Mesenchymal stem cell (in vitro differentiated cells and primary cell): Measurements from ENCODE around the gene SNTG2.

Experiments
- DNase-seq: peaks from one replicate; pipeline ENCODE4 v3.0.0-alpha.2; 2013
- H2AFZ ChIP-seq: one replicate; pipeline ENCODE4 v1.6.1; 2013; ENCODE audit warnings: low read depth, mild to moderate bottlenecking, control low read depth, inconsistent platforms, low read length, moderate library complexity
- H2AK5ac ChIP-seq: 2 replicates; pipeline ENCODE4 v1.6.1; 2013; ENCODE audit warnings: low read length, moderate library complexity, mild to moderate bottlenecking, inconsistent platforms; ENCODE audit not compliant: severe bottlenecking
- H2BK120ac ChIP-seq: one replicate; pipeline ENCODE4 v1.6.1; 2013; ENCODE audit warnings: low read depth, mild to moderate bottlenecking, inconsistent platforms, low read length, moderate library complexity
- H2BK12ac ChIP-seq, 2 experiments: one replicate each; pipeline ENCODE4 v1.6.1; 2013; ENCODE audit warnings: inconsistent platforms in 2 of 2, low read length in 2 of 2, mild to moderate bottlenecking in 2 of 2, moderate library complexity in 2 of 2, control low read depth in 1 of 2
- H2BK15ac ChIP-seq: one replicate; pipeline ENCODE4 v1.6.1; 2013; ENCODE audit warnings: mild to moderate bottlenecking, low read depth, inconsistent platforms; ENCODE audit not compliant: poor library complexity, severe bottlenecking
- H2BK5ac ChIP-seq: 2 replicates; pipeline ENCODE4 v1.6.1; 2013; ENCODE audit warnings: low read depth, mild to moderate bottlenecking, low read length, control low read depth, inconsistent platforms; ENCODE audit not compliant: poor library complexity, severe bottlenecking
- H3K14ac ChIP-seq, 2 experiments: one replicate each; pipeline ENCODE4 v1.6.1; 2013; ENCODE audit warnings: inconsistent platforms in 2 of 2, low read length in 2 of 2, control low read depth in 1 of 2, mild to moderate bottlenecking in 1 of 2, moderate library complexity in 1 of 2
- H3K18ac ChIP-seq, 2 experiments: one replicate each; pipeline ENCODE4 v1.6.1; 2013; ENCODE audit warnings: inconsistent platforms in 2 of 2, low read length in 2 of 2, control low read depth in 1 of 2, low read depth in 1 of 2, mild to moderate bottlenecking in 1 of 2
- H3K23ac ChIP-seq, 2 experiments: one replicate each; pipeline ENCODE4 v1.6.1; 2013; ENCODE audit warnings: inconsistent platforms in 2 of 2, low read length in 2 of 2, mild to moderate bottlenecking in 2 of 2, moderate library complexity in 2 of 2, control low read depth in 1 of 2
- H3K27ac ChIP-seq: 2 replicates; pipeline ENCODE4 v1.5.1; 2013; ENCODE audit warnings: mild to moderate bottlenecking, moderate library complexity, low read length, control low read depth, inconsistent platforms; ENCODE audit not compliant: poor library complexity, severe bottlenecking
- H3K27me3 ChIP-seq, 2 experiments: 2 replicates each; pipeline versions ENCODE4 v1.6.1 to v1.7.0; 2013; ENCODE audit warnings: low read length in 2 of 2, mild to moderate bottlenecking in 2 of 2, moderate library complexity in 2 of 2, control low read depth in 1 of 2, inconsistent platforms in 1 of 2; ENCODE audit not compliant: control insufficient read depth in 1 of 2, insufficient read depth in 1 of 2
- H3K36me3 ChIP-seq, 2 experiments: 2 replicates each; pipeline versions ENCODE4 v1.6.1 to v1.7.0; 2013; ENCODE audit warnings: low read length in 2 of 2, control low read depth in 1 of 2, inconsistent platforms in 1 of 2, low read depth in 1 of 2, mild to moderate bottlenecking in 1 of 2; ENCODE audit not compliant: insufficient read depth in 2 of 2, control insufficient read depth in 1 of 2
- H3K4ac ChIP-seq, 2 experiments: one replicate each; pipeline ENCODE4 v1.6.1; 2013; ENCODE audit warnings: inconsistent platforms in 2 of 2, low read length in 2 of 2, mild to moderate bottlenecking in 2 of 2, moderate library complexity in 2 of 2, control low read depth in 1 of 2, low read depth in 1 of 2
- H3K4me1 ChIP-seq: 2 replicates; pipeline ENCODE4 v1.6.1; 2013; ENCODE audit warnings: low read depth, low read length, control low read depth; ENCODE audit not compliant: control insufficient read depth, insufficient read depth
- H3K4me2 ChIP-seq: 2 replicates; pipeline ENCODE4 v1.6.1; 2013; ENCODE audit warnings: low read length, mild to moderate bottlenecking, inconsistent platforms; ENCODE audit not compliant: poor library complexity, severe bottlenecking
- H3K4me3 ChIP-seq, 2 experiments: 2 replicates each; pipeline versions ENCODE4 v1.5.1 to v1.7.0; 2013; ENCODE audit warnings: low read length in 2 of 2, mild to moderate bottlenecking in 2 of 2, control low read depth in 1 of 2, low read depth in 1 of 2; ENCODE audit not compliant: insufficient read depth in 1 of 2
- H3K79me1 ChIP-seq: replicated peaks from 2 replicates; pipeline ENCODE4 v1.6.1; 2013; ENCODE audit warnings: mild to moderate bottlenecking, control low read depth, low read length, inconsistent platforms; ENCODE audit not compliant: poor library complexity, severe bottlenecking
- H3K9ac ChIP-seq: 2 replicates; pipeline ENCODE4 v1.7.0; 2013; ENCODE audit warnings: mild to moderate bottlenecking, low read length, moderate library complexity
- H3K9me3 ChIP-seq: 2 replicates; pipeline ENCODE4 v1.7.0; 2013; ENCODE audit warnings: mild to moderate bottlenecking, low read length; ENCODE audit not compliant: control insufficient read depth
- H4K8ac ChIP-seq: one replicate; pipeline ENCODE4 v1.6.1; 2013; ENCODE audit warnings: inconsistent platforms, mild to moderate bottlenecking, low read length, moderate library complexity
- H4K91ac ChIP-seq: one replicate; pipeline ENCODE4 v1.6.1; 2013; ENCODE audit warnings: mild to moderate bottlenecking, low read length, inconsistent platforms
- WGBS: methylation state at CpG from one replicate; pipeline ENCODE4 v1.1.7; 2013; ENCODE audit warnings: mixed read lengths; 5-methylcytosine and 5-hydroxymethylcytosine counted together

Gene SNTG2

DNA sequence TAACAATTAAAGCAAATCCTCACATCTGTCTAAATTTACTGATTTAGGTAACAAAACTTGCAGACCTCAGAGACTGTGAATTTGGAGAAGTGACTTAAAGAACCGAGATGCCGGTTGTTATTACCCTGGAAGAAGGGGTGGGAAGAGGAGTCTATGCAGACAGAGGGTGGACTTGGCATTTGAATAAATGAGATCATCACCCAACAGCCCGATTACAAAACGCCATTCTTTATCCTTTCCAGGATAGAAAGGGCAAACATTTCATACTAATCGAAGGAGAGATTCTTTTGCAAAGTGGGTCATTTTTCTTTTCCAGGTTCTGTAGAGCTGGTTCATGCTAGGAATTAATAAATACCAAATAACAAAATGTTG is 389.5 kb downstream of the SNTG2 start:
- no peak overlapping the region for H2AK5ac ChIP-seq
- no peaks in the 10 kb centered on the region for H3K79me1 ChIP-seq
- H3K4me3 ChIP-seq, result no peak overlapping the region
- no peak for DNase-seq
- H4K91ac ChIP-seq, result no peak overlapping the region
- H2BK5ac ChIP-seq, result no peak overlapping the region
- no peaks in the 10 kb centered on the region for H3K4me1 ChIP-seq
- H3K4me2 ChIP-seq, result no peak overlapping the region
- no peak overlapping the region for H3K4ac ChIP-seq
- H2BK120ac ChIP-seq, result no peak overlapping the region
- no peak overlapping the region for H3K14ac ChIP-seq
- no peak overlapping the region for H3K27ac ChIP-seq
- no peak overlapping the region for H3K23ac ChIP-seq
- H3K9me3 ChIP-seq, result no peaks in the 10 kb centered on the region
- H3K27me3 ChIP-seq, result no peaks in the 10 kb centered on the region
- no peak overlapping the region for H2AFZ ChIP-seq
- no peaks in the 10 kb centered on the region for H3K36me3 ChIP-seq
- WGBS, result 69% methylated on average over 2 of the region's 5 CpGs
- no peak overlapping the region for H3K18ac ChIP-seq
- no peak overlapping the region for H2BK12ac ChIP-seq
- H4K8ac ChIP-seq, result no peak overlapping the region
- no peak overlapping the region for H3K9ac ChIP-seq
- no peak overlapping the region for H2BK15ac ChIP-seq

DNA sequence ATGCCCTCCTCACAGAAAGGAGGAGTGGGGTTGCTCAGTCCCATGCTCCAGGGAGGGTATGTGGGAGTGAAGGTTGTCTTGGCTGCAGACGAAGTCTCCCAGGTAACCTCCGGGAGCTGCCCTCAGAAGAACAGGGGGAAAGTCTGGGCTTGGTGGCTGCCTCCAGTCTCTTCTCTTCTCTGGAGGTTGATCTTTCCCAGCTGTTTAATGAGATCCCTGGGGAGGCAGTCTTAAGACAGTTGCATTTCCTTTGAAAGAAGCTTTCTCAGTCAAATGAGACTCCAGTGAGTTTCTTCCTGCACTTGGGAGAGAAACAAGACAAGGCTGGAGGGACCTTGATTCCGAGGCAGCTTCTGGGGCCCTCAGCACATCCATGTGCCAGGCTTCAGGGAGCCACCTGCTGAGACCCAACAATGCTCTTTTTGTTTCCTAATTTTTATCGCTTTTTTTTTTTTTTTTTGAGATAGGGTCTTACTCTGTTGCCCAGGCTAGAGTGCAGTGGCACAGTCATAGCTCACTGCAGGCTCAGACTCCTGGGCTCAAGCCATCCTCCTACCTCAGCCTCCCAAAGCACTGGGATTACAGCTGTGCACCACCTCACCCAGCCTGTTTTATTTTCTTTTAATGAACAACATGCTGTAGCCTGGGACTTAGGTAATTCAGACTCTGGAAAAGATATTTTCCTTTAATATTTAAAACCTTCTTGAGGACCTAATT is 390.9 kb downstream of the SNTG2 start:
- Histone ChIP-seq H2AFZ (no peak overlapping the region), H4K91ac (no peak overlapping the region), H3K18ac (no peak overlapping the region), H3K36me3 (no peaks in the 10 kb centered on the region), H4K8ac (no peak overlapping the region), H2BK5ac (no peak overlapping the region), H2BK15ac (no peak overlapping the region), H3K27me3 (no peaks in the 10 kb centered on the region), H3K9me3 (no peaks in the 10 kb centered on the region), H3K27ac (no peak overlapping the region), H3K9ac (no peak overlapping the region), H3K4ac (no peak overlapping the region), H3K4me1 (no peaks in the 10 kb centered on the region), H3K23ac (no peak overlapping the region), H3K79me1 (no peaks in the 10 kb centered on the region), H3K14ac (no peak overlapping the region), H2AK5ac (no peak overlapping the region), H2BK12ac (no peak overlapping the region), H3K4me3 (no peak overlapping the region), H3K4me2 (no peak overlapping the region), H2BK120ac (no peak overlapping the region)
- 70% methylated on average over 4 of the region's 4 CpGs for WGBS
- DNase-seq, result no peak

DNA sequence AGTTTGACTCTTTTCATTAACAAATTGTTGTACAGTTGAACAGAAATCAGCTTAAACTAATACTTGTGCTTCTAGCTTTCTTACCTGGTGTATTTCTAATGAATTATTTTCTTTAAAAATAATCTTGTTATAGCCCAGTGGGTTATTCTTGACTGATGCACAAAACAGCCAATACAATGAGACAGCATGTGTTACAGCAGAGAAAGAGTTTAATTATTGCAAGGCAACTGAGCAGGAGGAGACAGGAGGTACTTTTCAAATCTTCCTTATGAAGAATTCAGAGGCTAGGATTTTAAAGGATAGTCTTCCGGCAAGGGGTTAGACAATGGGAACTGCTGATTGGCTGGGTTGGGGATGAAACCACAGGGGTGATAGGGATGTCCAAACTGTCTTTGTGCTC is 398.1 kb downstream of the SNTG2 start:
- no peaks in the 10 kb centered on the region for H3K79me1 ChIP-seq
- no peaks in the 10 kb centered on the region for H3K4me1 ChIP-seq
- peaks cover 28% of the 10 kb centered on the region for H3K9me3 ChIP-seq
- H3K4ac ChIP-seq, result no peak overlapping the region
- H3K4me3 ChIP-seq, result no peak overlapping the region
- H2BK5ac ChIP-seq, result no peak overlapping the region
- H3K18ac ChIP-seq, result no peak overlapping the region
- no peaks in the 10 kb centered on the region for H3K27me3 ChIP-seq
- H2BK120ac ChIP-seq, result no peak overlapping the region
- H2BK12ac ChIP-seq, result no peak overlapping the region
- no peak overlapping the region for H3K9ac ChIP-seq
- no peak overlapping the region for H3K27ac ChIP-seq
- no peak overlapping the region for H2AK5ac ChIP-seq
- no peak overlapping the region for H4K8ac ChIP-seq
- H4K91ac ChIP-seq, result no peak overlapping the region
- no peak for DNase-seq
- H2AFZ ChIP-seq, result no peak overlapping the region
- 100% methylated on average over 1 of the region's 1 CpG for WGBS
- no peak overlapping the region for H3K4me2 ChIP-seq
- no peak overlapping the region for H2BK15ac ChIP-seq
- no peak overlapping the region for H3K23ac ChIP-seq
- no peak overlapping the region for H3K14ac ChIP-seq
- H3K36me3 ChIP-seq, result no peaks in the 10 kb centered on the region

DNA sequence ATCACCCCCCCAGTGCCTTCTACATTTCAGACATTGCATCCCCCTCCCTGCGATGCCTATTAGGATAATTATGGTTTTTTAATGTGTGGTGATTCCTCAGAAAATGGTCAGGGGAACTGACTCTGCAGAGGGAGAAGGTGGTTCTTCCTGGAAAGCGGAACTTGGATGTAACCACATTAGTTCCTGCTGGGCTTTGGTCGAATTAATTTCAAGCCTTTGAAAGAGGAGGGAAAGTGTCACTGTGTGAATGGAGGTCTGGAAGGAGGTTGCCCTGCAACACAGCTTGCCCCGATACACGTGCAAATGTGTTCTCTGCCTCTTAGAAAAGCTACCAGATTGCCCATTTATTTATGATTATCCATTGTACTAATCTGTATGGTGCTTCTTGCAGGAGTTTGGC is 399.5 kb downstream of the SNTG2 start:
- Histone ChIP-seq H2BK5ac (no peak overlapping the region), H3K4me1 (no peaks in the 10 kb centered on the region), H2AK5ac (no peak overlapping the region), H3K4me3 (no peak overlapping the region), H3K9me3 (peaks cover 30% of the 10 kb centered on the region), H2BK120ac (no peak overlapping the region), H4K8ac (no peak overlapping the region), H2AFZ (no peak overlapping the region), H3K36me3 (no peaks in the 10 kb centered on the region), H3K4ac (no peak overlapping the region), H3K18ac (no peak overlapping the region), H3K27me3 (no peaks in the 10 kb centered on the region), H3K79me1 (no peaks in the 10 kb centered on the region), H2BK15ac (no peak overlapping the region), H3K23ac (no peak overlapping the region), H2BK12ac (no peak overlapping the region), H3K4me2 (no peak overlapping the region), H3K14ac (no peak overlapping the region), H4K91ac (no peak overlapping the region), H3K9ac (no peak overlapping the region), H3K27ac (no peak overlapping the region)
- no peak for DNase-seq
- WGBS, result 53% methylated on average over 5 of the region's 5 CpGs
